OCI-LY3 (cell line): Measurements from ENCODE around the gene COL24A1.

Experiments
- CTCF ChIP-seq: fragments of 200-600, 300-600 bp; sonication (generic); IDR thresholded peaks from 2 replicates; pipeline ENCODE4 v1.5.1; 2014; ENCODE audit warnings: antibody characterized with exemption, low read length, low read depth
- EZH2phosphoT487 ChIP-seq: fragments of 200-600 bp; shearing (Covaris generic); IDR thresholded peaks from 2 replicates; pipeline ENCODE4 v1.6.1; 2018; ENCODE audit warnings: antibody characterized with exemption, mixed run types, low read depth

GRCh38 chr1:85756864-85757263 is 399.7 kb downstream of the COL24A1 start:
- TF ChIP-seq CTCF (no peak), EZH2phosphoT487 (no peak)
